ENCODE data around the gene ANAPC4. TPM values are rescaled to one million over a fixed set of nuclear protein-coding genes. Genes with fewer than 3 reads are reported as not detected.

The ANAPC4 gene
- total and polyA plus RNA-seq, 2 donors (not counting 1 experiment from before 2014, with no cell fraction given) = 15.9 to 27.1 TPM

GRCh38 chr4:25467843-25468242, 90.8 kb downstream of the ANAPC4 start:
- no peaks in the 10 kb centered on the region for H3K9me3 ChIP-seq (ENCODE audit: control insufficient read depth, insufficient read depth, low read depth, low read length)
- no peak for DNase-seq (ENCODE audit: low read depth in 2 of 2)
- no peaks in the 10 kb centered on the region for H3K4me1 ChIP-seq (ENCODE audit: control insufficient read depth, extremely low read depth, insufficient read depth, low read length)
- no peak overlapping the region for H2AFZ ChIP-seq (ENCODE audit: low read length)
- TF ChIP-seq CTCF (conservative IDR thresholded peaks at IDR 0.05 in 1 of 2, IDR thresholded peaks at IDR 0.05 in 1 of 2; ENCODE audit: low read depth in 1 of 2, low read length in 2 of 2) = no peak
- no peak for TF ChIP-seq EZH2 (IDR thresholded peaks at IDR 0.05; ENCODE audit: low read length, missing control alignments)
- no peaks in the 10 kb centered on the region for H3K27me3 ChIP-seq (ENCODE audit: control insufficient read depth, insufficient read depth, low read length)
- H4K20me1 ChIP-seq (ENCODE audit: control insufficient read depth, extremely low read depth, insufficient read depth, low read length) = no peaks in the 10 kb centered on the region
- H3K4me3 ChIP-seq (replicated peaks in 1 of 4; ENCODE audit: control extremely low read depth in 1 of 4, insufficient read depth in 1 of 4, low read depth in 3 of 4, low read length in 4 of 4) = no peak overlapping the region
- H3K79me2 ChIP-seq (ENCODE audit: control insufficient read depth, insufficient read depth, low read length) = no peaks in the 10 kb centered on the region
- H3K9ac ChIP-seq (ENCODE audit: insufficient read depth, low read length) = no peak overlapping the region
- no peak overlapping the region for H3K4me2 ChIP-seq (ENCODE audit: extremely low read depth, insufficient read depth, low read length)
- no peak overlapping the region for H3K27ac ChIP-seq (ENCODE audit: insufficient read depth, low read length)
- no peaks in the 10 kb centered on the region for H3K36me3 ChIP-seq (ENCODE audit: control insufficient read depth, insufficient read depth, low read length)

Other genes starting within 250 kb of the ANAPC4 start
- gene SEPSECS, start 216.8 kb upstream of the ANAPC4 start, total RNA-seq = 9.2 and 12.4 TPM in 2 replicates
- gene SEPSECS, start 216.8 kb upstream of the ANAPC4 start, polyA plus RNA-seq = 3.6 and 5.9 TPM in 2 replicates
- gene PI4K2B, start 143.2 kb upstream of the ANAPC4 start, total RNA-seq = 11.3 and 21.0 TPM in 2 replicates
- 20.5 and 23.9 TPM in 2 replicates for gene PI4K2B, start 143.2 kb upstream of the ANAPC4 start, polyA plus RNA-seq
- gene ZCCHC4, start 64.5 kb upstream of the ANAPC4 start, total RNA-seq = 13.6 and 15.5 TPM in 2 replicates
- gene ZCCHC4, start 64.5 kb upstream of the ANAPC4 start, polyA plus RNA-seq = 9.0 and 15.6 TPM in 2 replicates

All from fibroblast of lung (primary cell).